Activated T-helper 1 cell treated with anti-CD3 and anti-CD28 coated beads, Interleukin-12 subunit alpha, Interleukin-12 subunit beta, Interleukin-2, Interleukin-4 antibody, amounts not matched to agents 30 ng/mL and 10 ng/mL and 1 ng/mL, durations not matched to agents 14 hours and 24 hours and 36 hours (primary cell): ENCODE data around the gene TMEM43. TPM values are rescaled to one million over a fixed set of nuclear protein-coding genes. Genes with fewer than 3 reads are reported as not detected.
"Not testable (repeated sequence)": the region's sequence is repeated elsewhere in the genome, so short reads cannot be mapped to it uniquely, and the experiment has no call there.

ENCODE experiments used
- DNase-seq: peaks from one replicate; pipeline ENCODE4 v3.0.0; 2021; ENCODE audit warnings: low spot score
- H3K27ac Mint-ChIP-seq: one replicate; pipeline ENCODE4 v1.8.0; 2021; ENCODE audit warnings: mild to moderate bottlenecking, mixed read lengths
- H3K27me3 Mint-ChIP-seq: one replicate; pipeline ENCODE4 v1.8.0; 2022; ENCODE audit warnings: mild to moderate bottlenecking, moderate library complexity, mixed read lengths; ENCODE audit not compliant: insufficient read depth
- H3K36me3 Mint-ChIP-seq: one replicate; pipeline ENCODE4 v1.8.0; 2021; ENCODE audit warnings: low read depth, mixed read lengths
- H3K4me1 Mint-ChIP-seq: one replicate; pipeline ENCODE4 v1.8.0; 2021; ENCODE audit warnings: low read depth, mixed read lengths
- H3K4me3 Mint-ChIP-seq: one replicate; pipeline ENCODE4 v1.8.0; 2021; ENCODE audit warnings: mild to moderate bottlenecking, moderate library complexity, mixed read lengths
- H3K9me3 Mint-ChIP-seq: one replicate; pipeline ENCODE4 v1.8.0; 2021; ENCODE audit warnings: mixed read lengths
- intact Hi-C: fragments of 100-400 bp; cut with micrococcal nuclease; formaldehyde crosslinking; loops from one replicate; pipeline ENCODE4 v1.15.1; 2024
- total RNA-seq: library from RNA; stranded (reverse); gene quantifications from 2 replicates; pipeline ENCODE4 v1.2.3, GENCODE V29; 2022

Gene TMEM43
- total RNA-seq, 1 donor from 2014 or later = 40.4 TPM

DNA sequence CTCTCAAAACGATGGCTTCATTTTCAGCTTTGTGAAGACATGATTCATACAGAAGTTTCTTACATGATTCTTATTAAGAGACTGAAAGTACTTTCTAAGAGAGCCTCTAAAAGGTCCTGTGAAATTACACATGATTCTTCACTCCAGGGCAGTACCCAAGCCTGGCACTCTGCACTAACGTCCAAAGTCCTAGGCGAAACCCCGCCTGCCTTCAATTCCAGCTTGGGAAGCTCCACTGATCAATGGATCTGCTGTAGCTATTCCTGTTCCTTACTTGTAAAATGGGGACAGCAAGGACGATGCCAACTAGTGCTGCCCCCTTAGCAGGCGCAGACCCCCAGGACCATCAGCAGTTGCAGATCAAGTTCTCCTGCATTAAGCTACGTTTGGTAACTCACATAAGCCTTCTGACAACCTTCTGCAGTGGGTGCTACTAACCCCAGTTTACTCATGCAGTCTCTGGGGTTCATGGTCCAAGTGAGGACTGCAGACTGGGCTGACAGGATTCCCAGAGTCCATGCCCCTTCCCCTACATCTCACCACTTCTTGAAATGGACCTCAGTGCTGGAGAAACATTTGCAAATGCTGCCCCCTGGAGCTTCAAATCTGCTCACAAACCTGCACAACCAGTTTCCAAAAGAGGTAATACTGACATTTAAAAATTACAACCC lies 10.8 kb upstream of the TMEM43 start:
- no peak for DNase-seq
- Mint-ChIP-seq H3K4me3 (no peak overlapping the region), H3K4me1 (no peaks in the 10 kb centered on the region), H3K36me3 (peaks cover 25% of the 10 kb centered on the region), H3K9me3 (no peaks in the 10 kb centered on the region), H3K27ac (no peak overlapping the region), H3K27me3 (no peaks in the 10 kb centered on the region)
- intact Hi-C loops = loop anchor here (2.0 kb wide), 1 partner anchor 219 kb away; no protein-coding TSS in a partner anchor

DNA sequence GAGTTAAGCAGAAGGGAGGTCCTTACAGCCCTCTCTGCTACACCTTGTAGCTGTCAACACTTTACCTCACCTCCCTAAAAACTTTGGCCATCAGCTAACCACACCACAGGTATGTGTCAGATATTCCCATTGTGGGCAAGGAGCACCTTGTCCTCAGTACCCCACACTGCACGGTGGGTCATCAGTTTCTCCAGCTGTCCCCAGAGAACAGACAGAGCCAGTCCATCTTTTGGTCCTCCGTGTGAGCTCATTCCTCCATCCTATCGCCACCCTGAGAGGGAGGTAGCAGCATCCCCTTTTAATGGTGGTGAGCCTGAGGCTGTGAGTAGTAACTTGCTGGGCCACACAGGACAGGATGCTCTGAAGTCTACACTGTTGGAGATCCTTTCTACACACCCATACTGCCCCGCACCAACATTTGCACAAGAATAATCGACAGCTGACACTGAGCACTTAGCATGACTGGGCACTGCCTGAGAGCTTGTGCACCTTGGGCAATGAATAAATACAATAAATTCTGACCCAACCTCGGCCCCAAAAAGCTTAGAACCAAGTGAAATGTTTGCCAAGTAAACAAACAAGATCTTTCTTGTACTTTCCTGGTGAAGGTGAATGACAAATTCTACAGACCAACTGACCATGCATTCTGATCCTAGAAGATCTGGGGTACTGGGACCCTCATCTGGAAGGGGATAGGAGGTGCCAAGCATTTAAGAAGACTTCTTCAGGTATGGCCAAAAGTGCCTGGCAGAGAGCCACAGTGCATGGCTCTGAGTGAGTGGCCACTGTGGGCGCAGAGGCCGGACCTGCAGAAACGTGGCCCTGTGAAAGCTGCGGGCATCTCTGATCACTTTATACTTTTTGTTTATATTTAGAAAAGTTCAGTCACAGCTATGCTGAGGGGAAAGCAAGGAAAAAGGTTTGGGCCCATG lies 7.1 kb upstream of the TMEM43 start:
- intact Hi-C loops = no loop called here
- peak overlapping the region; percentile 21 for H3K27ac Mint-ChIP-seq
- peaks cover 24% of the 10 kb centered on the region for H3K4me1 Mint-ChIP-seq
- H3K36me3 Mint-ChIP-seq = peaks cover 23% of the 10 kb centered on the region
- no peaks in the 10 kb centered on the region for H3K27me3 Mint-ChIP-seq
- H3K4me3 Mint-ChIP-seq = no peak overlapping the region
- no peak for DNase-seq
- no peaks in the 10 kb centered on the region for H3K9me3 Mint-ChIP-seq

DNA sequence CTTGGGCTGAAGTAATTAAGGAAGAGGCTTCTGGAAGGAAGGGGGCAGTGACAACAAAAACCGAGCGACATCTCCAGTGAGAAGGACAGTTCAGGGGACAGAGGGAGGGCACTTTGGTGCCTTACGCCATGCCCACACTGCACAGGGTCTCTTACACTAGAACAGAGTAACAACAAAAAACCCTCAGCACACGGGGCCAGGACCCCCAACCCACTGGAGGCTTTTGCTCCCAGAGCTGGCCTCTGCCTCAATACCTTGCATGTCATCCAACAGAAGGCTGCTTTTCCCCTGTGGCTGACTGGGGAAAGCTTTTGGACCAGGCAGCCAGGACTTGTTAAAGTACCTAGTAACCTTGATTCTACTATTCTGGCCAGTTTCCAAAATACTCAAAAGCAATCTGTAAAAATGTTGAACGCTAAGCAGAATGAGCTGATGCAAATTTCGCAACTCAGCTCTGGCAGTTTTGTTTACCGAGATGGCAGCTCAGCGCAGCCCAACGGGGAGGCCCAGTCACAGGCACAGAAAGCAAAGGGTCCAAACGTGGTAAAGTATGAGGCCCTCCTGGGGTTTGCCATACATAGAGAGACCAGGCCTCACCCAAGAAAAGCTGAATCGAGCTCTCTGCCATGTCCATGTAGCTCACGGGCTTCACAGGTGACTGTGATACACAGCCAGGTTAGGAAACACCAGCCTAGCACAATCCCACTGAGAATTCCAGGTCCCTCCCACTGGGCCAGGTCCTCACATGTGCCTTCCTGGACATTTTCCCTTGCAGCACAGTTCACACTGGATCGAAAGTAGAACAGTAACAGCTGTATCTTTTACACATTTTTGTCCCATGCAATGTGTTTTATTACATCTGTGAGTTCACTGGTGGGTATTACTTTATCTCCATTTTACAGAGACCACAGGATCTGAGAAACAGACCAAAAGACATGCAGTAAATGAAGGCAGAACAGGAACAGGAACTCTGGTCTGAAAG lies 6.2 kb upstream of the TMEM43 start:
- Mint-ChIP-seq H3K9me3 (no peaks in the 10 kb centered on the region), H3K4me1 (peaks cover 33% of the 10 kb centered on the region), H3K4me3 (no peak overlapping the region), H3K27ac (peak overlapping the region; percentile 46), H3K27me3 (no peaks in the 10 kb centered on the region), H3K36me3 (peaks cover 17% of the 10 kb centered on the region)
- DNase-seq = no peak
- intact Hi-C loops = no loop called here

DNA sequence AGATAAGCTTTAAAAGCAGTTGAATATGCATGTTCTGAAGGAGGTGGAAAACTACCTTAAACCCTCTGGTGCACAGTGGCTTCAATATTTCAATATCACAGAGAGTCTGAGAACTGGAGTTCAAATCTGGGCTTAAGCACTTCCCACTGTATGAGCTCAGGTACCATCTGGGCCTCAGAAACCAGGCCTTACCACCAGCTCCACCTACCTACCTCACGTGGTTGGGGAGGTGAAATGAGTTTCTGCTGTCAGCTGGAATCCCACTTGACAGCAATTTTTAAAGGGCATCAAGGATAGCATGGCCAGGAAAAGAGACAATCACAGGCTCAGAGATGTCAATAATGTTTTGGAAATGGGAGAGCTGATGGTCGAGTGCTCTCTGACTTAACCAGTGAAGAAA lies 5.2 kb upstream of the TMEM43 start:
- Mint-ChIP-seq H3K4me3 (no peak overlapping the region), H3K27me3 (no peaks in the 10 kb centered on the region), H3K9me3 (no peaks in the 10 kb centered on the region), H3K27ac (no peak overlapping the region), H3K4me1 (peaks cover 37% of the 10 kb centered on the region), H3K36me3 (peaks cover 17% of the 10 kb centered on the region)
- no peak for DNase-seq
- intact Hi-C loops = loop anchor here (10.0 kb wide), 2 partner anchors 705 to 1455 kb away; partner anchors contain the start of gene RAF1

DNA sequence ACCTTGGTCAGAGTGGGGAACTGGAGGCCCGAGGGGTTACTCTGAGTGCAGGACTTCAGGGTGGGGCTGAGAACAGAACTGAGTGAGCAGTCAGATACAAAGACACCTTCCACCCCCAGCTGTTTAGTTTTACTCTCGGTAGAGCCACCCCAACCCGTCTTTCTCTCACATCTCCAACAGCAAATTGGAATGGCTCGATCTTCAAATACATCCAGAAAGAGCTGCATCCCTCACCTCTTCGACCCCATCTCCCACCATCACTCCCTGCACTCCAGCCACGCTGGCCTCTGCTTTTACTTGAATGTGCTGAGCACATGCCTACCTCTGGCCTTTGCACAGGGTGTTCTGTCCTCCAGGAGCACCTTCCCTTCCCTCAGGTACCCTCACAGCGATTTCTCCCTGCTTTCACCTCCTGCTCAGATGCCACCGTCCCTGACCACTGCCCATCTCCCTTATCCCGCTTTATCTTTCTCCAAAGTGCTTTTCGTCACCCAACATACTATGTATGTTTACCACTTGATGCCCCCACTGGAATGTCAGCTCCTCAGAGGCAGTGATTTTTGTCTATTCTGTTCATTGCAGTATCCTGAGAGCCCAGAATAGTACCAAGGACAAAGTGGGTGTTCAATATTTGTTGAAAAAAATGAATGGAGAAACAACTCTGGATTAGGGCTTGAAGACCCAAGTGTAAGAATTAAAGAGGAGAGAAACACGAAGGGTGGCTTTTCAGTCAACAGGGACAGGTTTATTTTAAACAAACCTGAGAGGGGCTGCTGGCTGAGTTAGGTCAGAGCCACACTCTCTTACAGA lies 4.5 kb upstream of the TMEM43 start:
- intact Hi-C loops = loop anchor here (10.0 kb wide), 2 partner anchors 706 to 1456 kb away; partner anchors contain the start of gene RAF1
- DNase-seq = no peak

DNA sequence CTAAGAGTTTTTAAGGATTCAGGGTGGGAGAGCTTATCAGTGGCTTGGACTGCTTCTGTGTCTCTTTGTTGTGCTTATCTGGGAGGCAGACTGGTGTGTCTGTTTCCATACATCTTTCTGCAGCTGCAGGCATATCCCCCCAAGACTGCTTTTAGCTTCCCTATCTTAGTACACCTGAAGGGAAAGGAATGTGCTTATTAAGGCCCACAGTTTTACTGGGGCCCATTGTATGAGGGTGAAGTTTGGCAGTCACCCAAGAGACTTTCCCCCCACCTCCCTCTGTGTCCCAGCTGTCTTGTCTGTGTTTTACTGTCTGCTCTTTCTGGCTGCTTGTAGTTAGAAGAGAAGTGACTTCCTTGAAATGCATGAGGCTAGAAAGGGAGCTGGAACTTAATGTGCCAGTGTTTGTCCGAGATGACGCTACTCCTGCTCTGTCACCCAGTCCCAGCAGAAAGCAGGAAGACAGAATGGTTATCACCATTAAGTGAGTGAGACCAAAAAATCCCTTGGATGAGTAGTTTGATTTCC lies 3.9 kb upstream of the TMEM43 start:
- not testable (repeated sequence) for DNase-seq, H3K27me3 Mint-ChIP-seq, H3K9me3 Mint-ChIP-seq, H3K4me3 Mint-ChIP-seq
- intact Hi-C loops = loop anchor here (10.0 kb wide), 2 partner anchors 706 to 1456 kb away; partner anchors contain the start of gene RAF1
- Mint-ChIP-seq H3K4me1 (peaks cover 41% of the 10 kb centered on the region), H3K36me3 (peaks cover 17% of the 10 kb centered on the region), H3K27ac (peak overlapping the region; percentile 33)

More for the DNA sequence above, 4.5 kb upstream of the TMEM43 start:
- Mint-ChIP-seq H3K4me1 (peaks cover 37% of the 10 kb centered on the region), H3K4me3 (no peak overlapping the region), H3K36me3 (peaks cover 17% of the 10 kb centered on the region), H3K27ac (no peak overlapping the region), H3K27me3 (no peaks in the 10 kb centered on the region), H3K9me3 (no peaks in the 10 kb centered on the region)

DNA sequence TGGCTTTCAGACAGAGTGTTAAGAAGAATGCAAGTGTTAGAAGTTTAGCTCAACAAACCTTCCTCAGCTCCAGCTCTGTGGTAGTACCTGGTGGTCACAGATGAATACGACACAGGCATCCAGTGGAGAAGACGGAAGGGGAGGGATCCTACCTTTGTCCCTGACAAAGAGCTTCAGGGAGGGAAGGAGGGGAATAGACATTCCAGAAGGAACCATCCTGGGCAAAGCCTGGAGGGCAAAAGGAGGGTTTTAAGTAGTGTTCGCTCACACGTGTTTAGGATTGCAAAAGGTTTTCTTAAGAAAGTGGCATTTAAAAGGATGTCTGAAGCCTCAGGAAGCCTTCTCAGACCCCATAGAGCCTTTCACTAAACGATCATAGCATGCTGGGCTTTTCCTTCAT lies 3.0 kb upstream of the TMEM43 start:
- Mint-ChIP-seq H3K4me3 (peak overlapping the region; percentile 4), H3K9me3 (no peaks in the 10 kb centered on the region)
- intact Hi-C loops = loop anchor here (10.0 kb wide), 2 partner anchors 707 to 1457 kb away; partner anchors contain the start of gene RAF1

DNA sequence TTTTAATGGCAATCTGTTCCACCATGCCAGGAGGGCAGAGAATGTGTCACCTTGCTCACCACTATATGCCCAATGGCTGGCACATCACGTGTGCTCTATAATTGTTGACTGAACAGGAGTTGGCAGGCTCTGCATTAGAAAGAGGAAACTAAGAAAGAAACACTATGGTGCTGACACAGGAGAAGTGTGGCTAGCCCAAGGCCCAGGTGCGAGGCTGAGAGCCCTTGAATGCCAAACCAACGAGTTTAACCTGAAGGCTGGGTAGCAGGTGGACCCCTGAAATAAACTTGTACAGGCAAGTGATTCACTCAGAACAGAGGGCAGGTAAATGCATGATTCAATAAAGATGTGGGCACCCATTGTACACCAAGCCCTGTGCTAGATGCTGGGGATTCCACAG lies 2.6 kb upstream of the TMEM43 start:
- Mint-ChIP-seq H3K4me1 (peaks cover 55% of the 10 kb centered on the region), H3K27ac (peak overlapping the region; percentile 75), H3K4me3 (peak overlapping the region; percentile 93), H3K9me3 (no peaks in the 10 kb centered on the region), H3K27me3 (no peaks in the 10 kb centered on the region), H3K36me3 (peaks cover 18% of the 10 kb centered on the region)
- intact Hi-C loops = loop anchor here (10.0 kb wide), 2 partner anchors 708 to 1458 kb away; partner anchors contain the start of gene RAF1
- DNase-seq = no peak

More for the DNA sequence above, 3.0 kb upstream of the TMEM43 start:
- Mint-ChIP-seq H3K4me1 (peaks cover 50% of the 10 kb centered on the region), H3K27ac (no peak overlapping the region), H3K27me3 (no peaks in the 10 kb centered on the region), H3K36me3 (peaks cover 17% of the 10 kb centered on the region)
- no peak for DNase-seq

DNA sequence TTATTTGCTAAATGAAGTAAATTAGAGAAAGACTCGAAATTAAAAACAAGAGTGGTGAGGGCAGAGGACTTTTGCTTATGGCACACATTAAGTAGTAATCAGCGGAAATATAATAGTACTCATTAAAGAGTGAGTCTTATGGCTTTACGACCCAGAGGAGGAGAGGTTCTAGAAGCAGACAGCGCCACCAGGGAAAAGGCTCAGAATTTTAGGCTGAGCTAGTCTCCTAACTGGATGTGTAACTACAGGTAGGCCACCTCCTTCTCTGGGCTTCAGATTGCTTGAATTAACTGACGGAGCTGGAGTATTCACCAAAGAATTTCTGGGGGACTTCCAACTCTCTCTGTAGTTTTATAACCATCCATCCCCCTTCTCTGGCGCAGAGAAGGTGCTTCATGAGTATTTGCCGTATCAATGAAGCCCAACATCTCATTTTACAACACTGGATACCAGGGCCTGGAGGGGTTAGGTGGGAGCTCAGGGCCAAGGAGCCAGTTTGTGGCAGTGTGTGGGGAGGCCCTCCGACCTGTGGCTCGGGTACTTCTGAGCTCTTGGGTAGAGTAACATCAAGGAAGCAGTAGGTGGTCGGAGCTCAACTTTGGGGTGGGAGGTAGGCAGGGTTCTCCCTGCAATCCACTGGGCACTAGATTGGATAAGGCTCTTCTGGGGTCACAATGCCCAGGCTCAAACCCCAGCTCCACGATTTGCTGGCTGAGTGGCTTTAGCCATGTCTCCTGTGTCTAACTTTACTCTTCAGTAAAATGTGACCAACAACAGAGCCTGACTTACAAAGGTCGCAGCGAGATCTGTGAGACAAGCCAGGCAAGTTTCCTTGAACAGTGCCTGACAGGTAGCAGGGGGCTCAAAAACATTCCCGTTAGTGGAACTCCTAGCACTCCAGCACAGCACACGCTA lies 1.3 kb upstream of the TMEM43 start:
- peaks cover 28% of the 10 kb centered on the region for H3K36me3 Mint-ChIP-seq
- intact Hi-C loops = loop anchor here (1.0 to 10.0 kb wide), 8 partner anchors 21 to 1459 kb away; partner anchors contain the start of genes CCDC174, LSM3, MRPS25 and RAF1
- peaks cover 67% of the 10 kb centered on the region for H3K4me1 Mint-ChIP-seq
- H3K27ac Mint-ChIP-seq = peak overlapping the region; percentile 88
- H3K4me3 Mint-ChIP-seq = peak overlapping the region; percentile 93
- H3K9me3 Mint-ChIP-seq = no peaks in the 10 kb centered on the region
- DNase-seq = no peak
- no peaks in the 10 kb centered on the region for H3K27me3 Mint-ChIP-seq

DNA sequence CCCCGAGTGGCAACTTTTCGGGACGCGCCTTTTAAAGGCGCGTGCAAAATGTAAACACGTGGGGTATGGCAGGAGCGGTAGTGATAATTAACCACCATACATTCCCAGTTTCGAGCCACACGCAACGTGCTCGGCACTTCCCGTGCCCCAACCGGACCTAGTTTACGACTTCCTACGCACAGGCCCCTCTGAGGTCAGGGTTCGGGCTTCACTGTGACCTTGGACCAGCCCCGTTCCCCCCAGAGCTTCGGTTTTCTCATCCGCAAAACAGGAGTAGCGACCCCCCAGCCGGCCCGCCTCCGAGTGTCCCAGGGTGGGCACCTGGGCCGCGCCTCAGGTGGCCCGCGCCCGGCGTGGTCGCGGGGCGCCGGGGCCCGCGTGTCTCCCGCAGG lies 633 bp upstream of the TMEM43 start:
- Mint-ChIP-seq H3K27me3 (no peaks in the 10 kb centered on the region), H3K4me3 (peak overlapping the region; percentile 93), H3K27ac (peak overlapping the region; percentile 88), H3K36me3 (peaks cover 33% of the 10 kb centered on the region), H3K9me3 (no peaks in the 10 kb centered on the region), H3K4me1 (peaks cover 67% of the 10 kb centered on the region)
- intact Hi-C loops = loop anchor here (1.0 to 10.0 kb wide), 8 partner anchors 20 to 1459 kb away; partner anchors contain the start of genes CCDC174, LSM3, MRPS25 and RAF1
- DNase-seq = peak; percentile 51
